ENCODE results near the gene SEM1.
"Not testable (repeated sequence)": the region's sequence is repeated elsewhere in the genome, so short reads cannot be mapped to it uniquely, and the experiment has no call there.

SEM1 gene

DNA sequence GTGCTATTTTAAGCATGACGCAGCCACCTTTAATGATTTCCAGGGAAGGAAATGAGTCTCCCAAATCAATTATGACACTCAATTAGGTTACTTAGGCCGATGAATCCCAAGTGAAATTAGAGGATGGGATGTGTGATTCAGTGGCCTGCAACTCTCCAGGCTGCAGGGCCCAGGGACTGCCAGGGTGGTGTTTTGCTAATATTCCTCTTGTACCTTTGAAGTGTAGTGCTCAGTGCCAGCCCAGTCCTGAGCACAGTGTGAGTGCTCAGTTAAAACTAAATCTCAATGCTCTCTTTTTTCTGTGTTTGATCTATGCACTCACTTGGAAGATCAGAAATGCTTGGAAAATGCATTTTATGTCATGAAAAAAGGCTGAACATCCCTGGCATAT, 51.6 kb downstream of the SEM1 start:
- no peak for DNase-seq

DNA sequence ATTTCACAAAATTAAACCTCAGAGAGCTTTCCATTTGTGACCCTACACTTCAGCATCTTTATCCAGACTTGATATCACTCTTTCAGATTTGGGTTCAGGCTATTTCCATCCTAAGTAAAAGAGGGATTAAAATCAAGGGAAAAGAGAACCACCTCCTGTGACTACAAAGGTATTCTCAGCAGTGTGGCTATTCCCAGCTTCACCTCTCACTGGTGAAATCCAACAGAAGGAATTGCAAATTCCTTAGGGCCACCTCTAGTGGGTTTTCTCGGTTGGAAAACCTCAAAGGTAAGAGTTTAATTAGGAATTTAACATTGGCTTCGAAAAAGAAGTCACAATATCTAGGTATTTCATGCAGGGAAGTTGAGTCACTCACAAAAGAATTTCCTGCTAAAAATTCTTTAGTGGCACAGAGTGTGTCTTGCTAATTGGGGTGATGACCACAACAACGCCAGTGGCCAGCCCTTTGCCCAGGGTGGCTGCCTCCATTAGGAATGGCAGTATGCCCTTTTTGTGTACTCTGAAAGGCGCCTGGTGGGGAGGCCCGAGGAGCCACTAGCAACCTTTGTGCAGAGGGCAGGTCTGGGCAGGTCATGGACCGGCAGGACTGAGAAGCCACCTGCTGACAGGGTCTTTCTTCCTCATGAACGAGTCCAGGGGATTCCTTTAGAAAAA, 52.2 kb downstream of the SEM1 start:
- no peak for DNase-seq

DNA sequence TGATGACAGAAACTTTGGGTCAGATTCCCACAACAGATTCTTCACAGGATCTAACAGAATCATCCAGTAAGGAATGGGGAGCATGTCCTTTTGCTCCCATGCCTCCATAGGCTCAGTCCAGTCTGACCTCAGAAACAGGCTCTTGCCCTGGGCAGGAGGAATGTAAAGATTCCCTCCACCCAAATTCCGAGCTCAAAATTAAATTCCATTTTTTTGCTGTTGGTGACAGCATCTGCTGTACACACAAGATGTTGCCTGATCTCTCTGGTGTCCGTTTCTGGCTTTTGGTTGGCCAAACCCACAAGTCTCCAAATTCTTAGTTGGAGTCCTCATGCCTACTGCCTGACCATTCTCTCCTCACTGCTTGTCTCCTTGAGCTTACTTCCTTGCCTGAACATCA, 53.7 kb downstream of the SEM1 start:
- no peak for DNase-seq

DNA sequence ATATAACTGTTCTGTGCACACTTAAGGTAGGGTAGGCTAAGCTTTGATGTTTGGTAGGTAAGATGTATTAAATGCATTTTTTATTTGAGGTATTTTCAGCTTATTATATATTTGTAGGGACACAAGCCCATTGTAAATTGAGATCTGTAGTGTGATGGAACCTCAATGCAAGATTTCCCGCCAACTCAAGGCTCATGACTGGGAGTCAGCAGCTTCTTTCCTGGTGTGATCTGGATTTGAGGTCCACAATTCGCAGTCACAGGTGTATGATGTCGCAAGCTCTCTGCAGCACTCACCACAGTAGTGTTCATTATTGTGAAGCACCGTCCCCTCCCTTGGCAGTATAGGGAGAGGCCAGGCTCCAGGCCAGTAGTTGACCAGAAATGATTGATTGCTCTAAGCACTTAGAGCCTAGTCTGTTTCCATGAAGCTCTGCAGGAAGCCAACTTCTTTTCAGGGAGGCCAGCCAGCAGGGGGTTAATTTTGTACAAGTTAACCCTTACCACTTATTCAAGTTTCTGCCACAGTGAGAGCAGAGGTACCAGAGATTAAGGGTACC, 54.9 kb downstream of the SEM1 start:
- no peak for DNase-seq

DNA sequence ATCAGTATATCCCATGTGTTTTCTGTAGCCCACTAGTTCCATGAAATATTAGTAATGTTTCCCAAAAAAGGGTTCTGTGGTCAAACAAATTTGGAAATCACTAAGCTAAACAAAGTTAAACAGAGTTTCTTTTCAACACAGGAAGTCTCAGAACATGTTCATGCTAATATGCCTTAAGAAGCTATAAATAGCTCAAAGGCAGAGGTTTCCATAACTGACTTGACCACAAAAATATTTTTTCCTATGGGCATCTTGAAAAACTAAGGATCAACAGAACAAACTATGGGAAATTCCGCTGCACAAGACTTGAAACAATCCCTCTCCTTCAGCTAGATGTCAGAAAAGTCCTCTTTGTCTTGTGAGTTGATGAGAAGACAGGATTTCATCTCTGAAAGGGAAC, 59.7 kb downstream of the SEM1 start:
- no peak for DNase-seq

DNA sequence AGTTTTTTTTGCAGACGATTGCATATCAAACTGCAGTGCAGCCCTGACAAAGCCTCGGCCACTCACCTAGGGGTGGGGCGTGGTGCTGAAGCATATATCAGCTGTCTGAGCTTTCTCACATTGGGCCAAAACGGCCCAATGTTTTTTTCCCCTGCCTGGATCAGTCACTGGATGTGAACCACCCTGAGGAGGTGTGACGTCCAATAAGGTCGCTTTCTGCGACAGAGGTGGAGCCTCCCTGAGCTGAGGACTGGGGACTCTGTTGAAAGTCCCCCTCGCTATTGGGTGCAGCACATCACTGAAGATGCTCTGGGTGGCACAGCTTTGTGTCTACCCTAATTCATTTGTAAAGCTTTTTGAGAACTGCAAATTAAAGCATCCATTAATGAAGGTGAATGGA, 60.9 kb downstream of the SEM1 start:
- DNase-seq, result no peak

DNA sequence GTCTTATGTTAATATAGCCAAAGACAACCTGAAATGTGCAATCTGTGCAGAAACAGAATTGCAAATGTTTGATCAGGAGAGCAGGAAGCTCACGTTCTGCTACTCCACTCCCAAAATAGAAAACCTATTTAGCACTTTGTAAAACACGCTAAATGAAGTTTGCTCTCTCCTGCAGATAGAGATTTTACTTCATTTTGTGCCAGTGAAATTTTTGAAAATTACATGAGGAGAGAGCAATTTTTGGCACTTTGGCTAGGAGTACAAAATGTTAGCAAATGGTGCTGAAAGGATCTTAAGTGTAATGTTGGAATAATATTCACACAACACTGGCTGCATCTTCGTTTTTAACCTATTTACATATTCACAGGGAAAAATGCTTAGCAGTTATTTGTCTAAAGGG, 61.9 kb downstream of the SEM1 start:
- DNase-seq, result no peak

DNA sequence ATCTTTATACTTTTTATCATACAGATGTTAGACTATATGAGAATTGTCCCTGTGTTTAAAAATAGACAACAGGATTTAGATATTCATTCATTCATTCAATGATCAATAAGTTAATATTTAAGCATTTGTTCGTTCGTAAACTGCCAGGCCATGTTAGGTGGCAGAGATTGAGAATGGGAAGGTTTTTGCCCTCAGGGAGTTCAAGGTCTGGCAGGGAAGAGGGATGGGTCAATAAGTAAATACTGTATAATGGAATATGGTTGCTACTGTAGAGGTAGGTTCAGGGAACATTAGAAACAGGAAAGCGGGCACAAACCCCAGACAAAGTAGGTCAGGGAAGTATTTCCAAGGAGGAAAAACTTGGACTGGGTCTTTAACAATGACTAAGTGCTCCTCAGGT, 64.6 kb downstream of the SEM1 start:
- DNase-seq, result no peak

DNA sequence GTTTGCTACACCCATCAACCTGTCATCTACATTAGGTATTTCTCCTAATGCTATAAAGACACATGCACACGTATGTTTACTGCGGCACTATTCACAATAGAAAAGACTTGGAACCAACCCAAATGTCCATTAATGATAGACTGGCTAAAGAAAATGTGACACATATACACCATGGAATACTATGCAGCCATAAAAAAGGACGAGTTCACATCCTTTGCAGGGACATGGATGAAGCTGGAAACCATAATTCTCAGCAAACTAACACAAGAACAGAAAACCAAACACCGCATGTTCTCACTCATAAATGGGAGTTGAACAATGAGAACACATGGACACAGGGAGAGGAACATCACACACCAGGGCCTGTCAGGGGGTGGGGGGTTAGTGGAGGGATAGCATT, 66.2 kb downstream of the SEM1 start:
- DNase-seq, result not testable (repeated sequence)

DNA sequence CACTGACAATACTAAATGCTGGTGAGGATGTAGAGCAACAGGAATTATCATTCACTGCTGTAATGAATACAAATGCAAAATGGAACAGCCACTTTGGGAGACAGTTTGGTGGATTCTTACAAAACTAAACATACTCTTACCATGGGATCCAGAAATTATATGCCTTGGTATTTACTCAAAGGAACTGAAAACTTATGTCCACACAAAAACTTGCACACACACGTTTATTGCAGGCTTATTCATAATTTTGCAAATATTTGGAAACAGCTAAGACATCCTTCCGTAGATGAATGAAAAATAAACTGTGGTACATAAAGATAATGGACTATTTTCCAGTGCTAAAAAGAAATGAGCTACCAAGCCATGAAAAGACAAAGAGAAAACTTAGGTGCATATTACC, 69.6 kb downstream of the SEM1 start:
- no peak for DNase-seq

All from amniotic stem cell (primary cell).